OCI-LY1 (cell line): ENCODE results near the gene VWDE.
A peak's percentile ranks its signal among the peaks of the same experiment; 100 is the strongest.

Source experiments
- H2AFZ ChIP-seq: fragments of 200-600 bp; sonication (generic), shearing (Covaris generic); 2 replicates; pipeline ENCODE4 v1.6.0; 2014; ENCODE audit warnings: antibody characterized with exemption, mild to moderate bottlenecking, low read length
- H3F3A ChIP-seq: fragments of 200-600 bp; sonication (generic), shearing (Covaris generic); 2 replicates; pipeline ENCODE4 v1.6.0; 2014; ENCODE audit warnings: mild to moderate bottlenecking, antibody characterized with exemption, low read length, moderate library complexity; ENCODE audit not compliant: insufficient read depth
- H3K27ac ChIP-seq: fragments of 200-600 bp; sonication (generic); 2 replicates; pipeline ENCODE4 v1.5.1; 2014; ENCODE audit warnings: low read length, mixed run types, mild to moderate bottlenecking, low read depth; ENCODE audit not compliant: poor library complexity, severe bottlenecking
- H3K27me3 ChIP-seq: fragments of 200-600 bp; sonication (generic); 2 replicates; pipeline ENCODE4 v1.6.0; 2014; ENCODE audit warnings: antibody characterized with exemption, mild to moderate bottlenecking, low read length, moderate library complexity; ENCODE audit not compliant: insufficient read depth
- H3K36me3 ChIP-seq: fragments of 200-600 bp; sonication (generic); 2 replicates; pipeline ENCODE4 v1.6.1; 2014; ENCODE audit warnings: mild to moderate bottlenecking, antibody characterized with exemption, low read length, moderate library complexity, mixed read lengths; ENCODE audit not compliant: insufficient read depth
- H3K4me1 ChIP-seq: fragments of 200-600 bp; sonication (generic); 2 replicates; pipeline ENCODE4 v1.5.1; 2014; ENCODE audit warnings: mild to moderate bottlenecking, low read length, moderate library complexity; ENCODE audit not compliant: insufficient read depth, severe bottlenecking
- H3K4me2 ChIP-seq: fragments of 200-600 bp; sonication (generic), shearing (Covaris generic); 2 replicates; pipeline ENCODE4 v1.6.1; 2014; ENCODE audit warnings: low read length
- H3K4me3 ChIP-seq: fragments of 200-600 bp; sonication (generic); 2 replicates; pipeline ENCODE4 v1.5.1; 2014; ENCODE audit warnings: low read length, low read depth, mild to moderate bottlenecking, mixed read lengths; ENCODE audit not compliant: poor library complexity, severe bottlenecking
- H3K79me2 ChIP-seq: fragments of 200-600 bp; shearing (Covaris generic); 2 replicates; pipeline ENCODE4 v1.6.1; 2016; ENCODE audit warnings: mixed run types, low read length, mixed read lengths; ENCODE audit not compliant: insufficient read depth
- H3K9ac ChIP-seq: fragments of 200-600 bp; sonication (generic), shearing (Covaris generic); 2 replicates; pipeline ENCODE4 v1.6.1; 2014; ENCODE audit warnings: mild to moderate bottlenecking, low read length, mixed read lengths
- H3K9me2 ChIP-seq: fragments of 200-600 bp; sonication (generic), shearing (Covaris generic); 2 replicates; pipeline ENCODE4 v1.6.1; 2014; ENCODE audit warnings: low read depth, mild to moderate bottlenecking, low read length, mixed read lengths
- H3K9me3 ChIP-seq: fragments of 200-600 bp; shearing (Covaris generic); 2 replicates; pipeline ENCODE4 v1.6.1; 2014; ENCODE audit warnings: low read length, mixed read lengths
- H4K20me1 ChIP-seq: fragments of 200-600 bp; sonication (generic), shearing (Covaris generic); 2 replicates; pipeline ENCODE4 v1.6.0; 2016; ENCODE audit warnings: mild to moderate bottlenecking, low read length; ENCODE audit not compliant: insufficient read depth
- CTCF ChIP-seq: fragments of 200-600 bp; sonication (generic), shearing (Covaris generic); IDR thresholded peaks from 2 replicates; pipeline ENCODE4 v1.5.1; 2017; ENCODE audit warnings: mild to moderate bottlenecking, antibody characterized with exemption, low read length, moderate library complexity, mixed read lengths
- EZH2 ChIP-seq: fragments of 200-600 bp; sonication (generic), shearing (Covaris generic); IDR thresholded peaks from 2 replicates; pipeline ENCODE4 v1.8.0; 2017; ENCODE audit warnings: borderline replicate concordance, mixed run types, mild to moderate bottlenecking, antibody characterized with exemption, low read length, moderate library complexity, mixed read lengths

Gene VWDE

GRCh38 chr7:12440229-12440628 is 36.6 kb upstream of the VWDE start:
- Histone ChIP-seq H3K36me3 (no peaks in the 10 kb centered on the region), H3K9ac (no peak overlapping the region), H3K4me1 (no peaks in the 10 kb centered on the region), H3F3A (no peaks in the 10 kb centered on the region), H2AFZ (no peak overlapping the region), H3K27ac (no peak overlapping the region), H3K4me2 (no peak overlapping the region), H3K9me3 (no peaks in the 10 kb centered on the region), H3K27me3 (no peaks in the 10 kb centered on the region), H3K79me2 (no peaks in the 10 kb centered on the region), H4K20me1 (no peaks in the 10 kb centered on the region), H3K9me2 (no peaks in the 10 kb centered on the region), H3K4me3 (no peak overlapping the region)
- TF ChIP-seq EZH2 (no peak), CTCF (no peak)

DNA sequence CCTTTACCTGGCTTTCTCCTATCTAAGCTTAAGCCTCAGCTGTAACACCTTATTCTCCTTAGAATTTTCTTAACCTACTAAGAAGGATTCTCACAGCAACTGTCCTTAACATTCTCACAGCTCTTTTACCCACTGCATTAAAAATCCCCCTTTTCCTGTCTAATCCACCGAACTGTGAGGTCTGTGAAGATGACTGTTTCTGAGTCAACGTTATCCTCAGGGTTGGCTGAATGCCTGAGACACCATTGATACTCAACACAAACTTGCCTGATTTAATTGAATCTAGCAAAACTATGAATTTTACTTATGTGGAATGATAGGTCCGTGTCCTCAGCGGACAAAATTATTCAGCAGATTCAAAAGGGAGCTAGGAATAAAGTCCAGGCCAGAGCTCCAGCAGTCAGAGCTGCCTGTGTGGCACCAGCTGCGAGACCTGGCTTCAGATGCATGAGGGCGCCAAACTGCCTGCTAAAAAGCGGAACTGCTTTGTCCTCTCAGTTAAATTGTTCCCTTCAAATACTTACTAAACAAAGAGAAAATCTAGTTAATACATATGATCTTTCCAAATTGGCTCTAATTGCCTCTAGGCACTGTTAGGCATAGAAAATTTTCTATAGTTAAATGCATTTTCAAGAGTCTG is 33.4 kb upstream of the VWDE start:
- Histone ChIP-seq H3K79me2 (no peaks in the 10 kb centered on the region), H3K9ac (no peak overlapping the region), H3K9me3 (no peaks in the 10 kb centered on the region), H3F3A (no peaks in the 10 kb centered on the region), H3K36me3 (no peaks in the 10 kb centered on the region), H2AFZ (no peak overlapping the region), H4K20me1 (no peaks in the 10 kb centered on the region), H3K9me2 (no peaks in the 10 kb centered on the region), H3K4me1 (no peaks in the 10 kb centered on the region), H3K27ac (no peak overlapping the region), H3K4me3 (no peak overlapping the region), H3K27me3 (no peaks in the 10 kb centered on the region), H3K4me2 (no peak overlapping the region)
- TF ChIP-seq CTCF: peak; percentile 42
- TF ChIP-seq EZH2: no peak

- no peaks in the 10 kb centered on the region for H3K9me3 ChIP-seq
- no peaks in the 10 kb centered on the region for H3K9me2 ChIP-seq
- no peak overlapping the region for H3K9ac ChIP-seq
- H2AFZ ChIP-seq: no peak overlapping the region
- no peak overlapping the region for H3K27ac ChIP-seq
- no peak for TF ChIP-seq CTCF
- TF ChIP-seq EZH2: no peak
- H3K36me3 ChIP-seq: no peaks in the 10 kb centered on the region
- no peaks in the 10 kb centered on the region for H3K4me1 ChIP-seq
- H3K79me2 ChIP-seq: no peaks in the 10 kb centered on the region
- no peaks in the 10 kb centered on the region for H3K27me3 ChIP-seq
- no peaks in the 10 kb centered on the region for H4K20me1 ChIP-seq
- H3K4me3 ChIP-seq: no peak overlapping the region
- H3F3A ChIP-seq: no peaks in the 10 kb centered on the region
- no peak overlapping the region for H3K4me2 ChIP-seq
Observed at GRCh38 chr7:12436126-12436525, 32.5 kb upstream of the VWDE start.
